ENCODE results near the gene SSR4. TPM values are rescaled to one million over a fixed set of nuclear protein-coding genes. Genes with fewer than 3 reads are reported as not detected.

The SSR4 gene
- total RNA-seq, 4 donors from 2014 or later = 100 to 115 (median 109) TPM

GRCh38 chrX:153776611-153777045 is 17.8 kb upstream of the SSR4 start:
- 100% methylated on average over 4 of the region's 22 CpGs for WGBS
- intact Hi-C loops (cut with DNase I) = no loop called here
- H3K9me3 ChIP-seq = no peaks in the 10 kb centered on the region
- TF ChIP-seq EP300 (IDR thresholded peaks at IDR 0.05) (no peak), POLR2AphosphoS5 (IDR thresholded peaks at IDR 0.05) (no peak), CTCF (IDR thresholded peaks at IDR 0.05) (no peak), POLR2A (IDR thresholded peaks at IDR 0.05; ENCODE audit: low read depth) (no peak)
- H3K27me3 ChIP-seq = no peaks in the 10 kb centered on the region
- H3K27ac ChIP-seq (replicated peaks in 1 of 4) = no peak overlapping the region
- no peak for DNase-seq (ENCODE audit: extremely low spot score)
- H3K4me3 ChIP-seq = no peak overlapping the region
- H3K36me3 ChIP-seq = peaks cover 0 to 56% (median 21%) of the 10 kb centered on the region in 4 donors
- peaks cover 4 to 19% (median 16%) of the 10 kb centered on the region in 4 donors for H3K4me1 ChIP-seq

- Histone ChIP-seq H3K36me3 (peaks cover 0 to 47% (median 18%) of the 10 kb centered on the region in 4 donors), H3K4me3 (no peak overlapping the region), H3K27ac (replicated peaks in 1 of 4) (no peak overlapping the region), H3K27me3 (no peaks in the 10 kb centered on the region), H3K4me1 (peaks cover 4 to 27% (median 19%) of the 10 kb centered on the region in 4 donors), H3K9me3 (no peaks in the 10 kb centered on the region)
- 94% methylated on average over 13 of the region's 34 CpGs for WGBS
- no peak for TF ChIP-seq CTCF (IDR thresholded peaks at IDR 0.05)
- TF ChIP-seq POLR2A (IDR thresholded peaks at IDR 0.05; ENCODE audit: low read depth) = no peak
- no peak for TF ChIP-seq EP300 (IDR thresholded peaks at IDR 0.05)
- TF ChIP-seq POLR2AphosphoS5 (IDR thresholded peaks at IDR 0.05) = no peak
- intact Hi-C loops (cut with DNase I) = no loop called here
- no peak for DNase-seq (ENCODE audit: extremely low spot score)
Measured at GRCh38 chrX:153777261-153778090, 17.0 kb upstream of the SSR4 start.

- TF ChIP-seq POLR2A (IDR thresholded peaks at IDR 0.05; ENCODE audit: low read depth) (no peak), POLR2AphosphoS5 (IDR thresholded peaks at IDR 0.05) (no peak), CTCF (IDR thresholded peaks at IDR 0.05) (no peak), EP300 (IDR thresholded peaks at IDR 0.05) (no peak)
- intact Hi-C loops (cut with DNase I) = no loop called here
- peaks cover 0 to 42% (median 19%) of the 10 kb centered on the region in 4 donors for H3K36me3 ChIP-seq
- H3K9me3 ChIP-seq = no peaks in the 10 kb centered on the region
- no peak overlapping the region for H3K27ac ChIP-seq (replicated peaks in 1 of 4)
- no peak overlapping the region for H3K4me3 ChIP-seq
- H3K27me3 ChIP-seq = no peaks in the 10 kb centered on the region
- 77% methylated on average over 14 of the region's 17 CpGs for WGBS
- peaks cover 4 to 30% (median 19%) of the 10 kb centered on the region in 4 donors for H3K4me1 ChIP-seq
- no peak for DNase-seq (ENCODE audit: extremely low spot score)
Measured at GRCh38 chrX:153778181-153778580, 16.3 kb upstream of the SSR4 start.

GRCh38 chrX:153778684-153779101 is 15.8 kb upstream of the SSR4 start:
- no peaks in the 10 kb centered on the region for H3K9me3 ChIP-seq
- DNase-seq (ENCODE audit: extremely low spot score) = no peak
- WGBS = 84% methylated on average over 12 of the region's 16 CpGs
- no peak overlapping the region for H3K4me3 ChIP-seq
- no peaks in the 10 kb centered on the region for H3K27me3 ChIP-seq
- intact Hi-C loops (cut with DNase I) = no loop called here
- peaks cover 4 to 30% (median 19%) of the 10 kb centered on the region in 4 donors for H3K4me1 ChIP-seq
- TF ChIP-seq EP300 (IDR thresholded peaks at IDR 0.05) (no peak), POLR2A (IDR thresholded peaks at IDR 0.05; ENCODE audit: low read depth) (no peak), CTCF (IDR thresholded peaks at IDR 0.05) (no peak), POLR2AphosphoS5 (IDR thresholded peaks at IDR 0.05) (no peak)
- H3K36me3 ChIP-seq = peaks cover 0 to 39% (median 18%) of the 10 kb centered on the region in 4 donors
- H3K27ac ChIP-seq (replicated peaks in 1 of 4) = no peak overlapping the region
